Activated B cell treated with CpG ODN at 0.5 μM for 24 hours (primary cell): ENCODE results near the gene GMPR. TPM values are rescaled to one million over a fixed set of nuclear protein-coding genes. Genes with fewer than 3 reads are reported as not detected.

ENCODE experiments used
- ATAC-seq: fragments of 200-7000 bp; cut with Tn5 transposase; one replicate; pipeline ENCODE4 v1.10.0; 2021; ENCODE audit warnings: low read depth, mild to moderate bottlenecking, moderate library complexity
- CTCF ChIA-PET: fragments of 350-600 bp; sonication (Branson Sonifier 250); formaldehyde crosslinking; loops from one replicate; lab custom pipeline; 2021; ENCODE audit warnings: antibody characterized with exemption; lab: Charles Lee
- POLR2A ChIA-PET: fragments of 350-600 bp; sonication (Branson Sonifier 250); formaldehyde crosslinking; loops from one replicate; lab custom pipeline; 2021; ENCODE audit warnings: antibody characterized with exemption; lab: Charles Lee
- DNase-seq: peaks from one replicate; pipeline ENCODE4 v3.0.0; 2022
- H3K27ac Mint-ChIP-seq: one replicate; pipeline ENCODE4 v1.8.0; 2020; ENCODE audit warnings: mixed read lengths
- H3K27me3 Mint-ChIP-seq: one replicate; pipeline ENCODE4 v1.8.0; 2021; ENCODE audit warnings: mixed read lengths
- H3K36me3 Mint-ChIP-seq: one replicate; pipeline ENCODE4 v1.8.0; 2021; ENCODE audit warnings: low read depth, mixed read lengths
- H3K4me1 Mint-ChIP-seq: one replicate; pipeline ENCODE4 v1.8.0; 2021; ENCODE audit warnings: mixed read lengths
- H3K4me3 Mint-ChIP-seq: one replicate; pipeline ENCODE4 v1.8.0; 2020; ENCODE audit warnings: mild to moderate bottlenecking, mixed read lengths
- H3K9me3 Mint-ChIP-seq: one replicate; pipeline ENCODE4 v1.8.0; 2020; ENCODE audit warnings: mixed read lengths
- intact Hi-C: fragments of 100-400 bp; cut with micrococcal nuclease; formaldehyde crosslinking; loops from one replicate; pipeline ENCODE4 v1.15.1; 2024
- total RNA-seq: library from RNA; stranded (reverse); gene quantifications from 2 replicates; pipeline ENCODE4 v1.2.3, GENCODE V29; 2022
- TF ChIP-seq, protein P1 (sequence below): fragments of 200-600 bp; IDR thresholded peaks from one replicate; pipeline ENCODE4 v1.8.0; 2022; ENCODE audit warnings: antibody characterized with exemption, mild to moderate bottlenecking

GMPR gene
- total RNA-seq, 1 donor from 2014 or later = 0.47 TPM

- H3K4me1 Mint-ChIP-seq = no peaks in the 10 kb centered on the region
- H3K9me3 Mint-ChIP-seq = peaks cover 2% of the 10 kb centered on the region
- DNase-seq = no peak
- intact Hi-C loops = no loop called here
- POLR2A ChIA-PET = no interaction called here
- no peak overlapping the region for H3K27ac Mint-ChIP-seq
- H3K27me3 Mint-ChIP-seq = peaks cover 8% of the 10 kb centered on the region
- TF ChIP-seq, protein P1, sequence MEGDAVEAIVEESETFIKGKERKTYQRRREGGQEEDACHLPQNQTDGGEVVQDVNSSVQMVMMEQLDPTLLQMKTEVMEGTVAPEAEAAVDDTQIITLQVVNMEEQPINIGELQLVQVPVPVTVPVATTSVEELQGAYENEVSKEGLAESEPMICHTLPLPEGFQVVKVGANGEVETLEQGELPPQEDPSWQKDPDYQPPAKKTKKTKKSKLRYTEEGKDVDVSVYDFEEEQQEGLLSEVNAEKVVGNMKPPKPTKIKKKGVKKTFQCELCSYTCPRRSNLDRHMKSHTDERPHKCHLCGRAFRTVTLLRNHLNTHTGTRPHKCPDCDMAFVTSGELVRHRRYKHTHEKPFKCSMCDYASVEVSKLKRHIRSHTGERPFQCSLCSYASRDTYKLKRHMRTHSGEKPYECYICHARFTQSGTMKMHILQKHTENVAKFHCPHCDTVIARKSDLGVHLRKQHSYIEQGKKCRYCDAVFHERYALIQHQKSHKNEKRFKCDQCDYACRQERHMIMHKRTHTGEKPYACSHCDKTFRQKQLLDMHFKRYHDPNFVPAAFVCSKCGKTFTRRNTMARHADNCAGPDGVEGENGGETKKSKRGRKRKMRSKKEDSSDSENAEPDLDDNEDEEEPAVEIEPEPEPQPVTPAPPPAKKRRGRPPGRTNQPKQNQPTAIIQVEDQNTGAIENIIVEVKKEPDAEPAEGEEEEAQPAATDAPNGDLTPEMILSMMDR = no peak
- no peak overlapping the region for H3K4me3 Mint-ChIP-seq
- no peaks in the 10 kb centered on the region for H3K36me3 Mint-ChIP-seq
- CTCF ChIA-PET = no interaction called here
- no peak for ATAC-seq
These were observed 14.4 kb downstream of the GMPR start for GRCh38 chr6:16252686-16253299.

GRCh38 chr6:16253399-16254144, 15.2 kb downstream of the GMPR start:
- no peak overlapping the region for H3K27ac Mint-ChIP-seq
- no peak for ATAC-seq
- CTCF ChIA-PET = no interaction called here
- H3K4me1 Mint-ChIP-seq = no peaks in the 10 kb centered on the region
- intact Hi-C loops = no loop called here
- H3K36me3 Mint-ChIP-seq = no peaks in the 10 kb centered on the region
- TF ChIP-seq, protein P1 = no peak
- POLR2A ChIA-PET = no interaction called here
- no peak overlapping the region for H3K4me3 Mint-ChIP-seq
- H3K9me3 Mint-ChIP-seq = peaks cover 2% of the 10 kb centered on the region
- peaks cover 8% of the 10 kb centered on the region for H3K27me3 Mint-ChIP-seq
- no peak for DNase-seq

DNA sequence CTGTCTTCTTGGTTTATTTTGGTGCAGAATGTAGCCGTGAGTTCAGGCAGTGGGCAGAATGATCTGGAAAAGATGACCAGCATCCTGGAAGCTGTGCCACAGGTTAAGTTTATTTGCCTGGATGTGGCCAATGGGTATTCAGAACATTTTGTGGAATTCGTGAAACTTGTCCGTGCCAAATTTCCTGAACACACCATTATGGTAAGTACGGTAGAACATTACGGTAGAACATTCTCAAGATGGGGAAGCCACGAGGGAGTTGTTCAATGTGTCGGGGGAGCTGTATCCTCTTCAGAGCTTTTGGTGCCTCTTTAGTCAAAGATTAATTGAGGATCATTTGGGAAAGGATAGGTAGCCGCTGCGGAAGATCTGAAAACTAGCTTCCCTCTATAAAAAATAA, 16.1 kb downstream of the GMPR start:
- H3K4me1 Mint-ChIP-seq = no peaks in the 10 kb centered on the region
- peaks cover 2% of the 10 kb centered on the region for H3K9me3 Mint-ChIP-seq
- no peaks in the 10 kb centered on the region for H3K36me3 Mint-ChIP-seq

GRCh38 chr6:16256781-16257180, 18.4 kb downstream of the GMPR start:
- ChIA-PET CTCF (no interaction called here), POLR2A (no interaction called here)
- TF ChIP-seq, protein P1 = no peak
- no peak for DNase-seq
- H3K4me3 Mint-ChIP-seq = no peak overlapping the region
- ATAC-seq = no peak
- H3K27me3 Mint-ChIP-seq = peaks cover 8% of the 10 kb centered on the region
- intact Hi-C loops = no loop called here
- H3K9me3 Mint-ChIP-seq = peaks cover 2% of the 10 kb centered on the region
- no peak overlapping the region for H3K27ac Mint-ChIP-seq
- no peaks in the 10 kb centered on the region for H3K36me3 Mint-ChIP-seq
- no peaks in the 10 kb centered on the region for H3K4me1 Mint-ChIP-seq

More for the DNA sequence above, 16.1 kb downstream of the GMPR start:
- ChIA-PET POLR2A (no interaction called here), CTCF (no interaction called here)
- intact Hi-C loops = no loop called here
- TF ChIP-seq, protein P1 = no peak
- Mint-ChIP-seq H3K27me3 (peaks cover 8% of the 10 kb centered on the region), H3K27ac (no peak overlapping the region), H3K4me3 (no peak overlapping the region)
- ATAC-seq = no peak
- no peak for DNase-seq

GRCh38 chr6:16257999-16258708, 19.8 kb downstream of the GMPR start:
- no peak overlapping the region for H3K27ac Mint-ChIP-seq
- intact Hi-C loops = no loop called here
- ATAC-seq (no peak), DNase-seq (no peak)
- H3K4me3 Mint-ChIP-seq = no peak overlapping the region
- ChIA-PET POLR2A (no interaction called here), CTCF (no interaction called here)
- peaks cover 8% of the 10 kb centered on the region for H3K27me3 Mint-ChIP-seq
- TF ChIP-seq, protein P1 = no peak
- no peaks in the 10 kb centered on the region for H3K4me1 Mint-ChIP-seq
- H3K9me3 Mint-ChIP-seq = peaks cover 2% of the 10 kb centered on the region
- H3K36me3 Mint-ChIP-seq = no peaks in the 10 kb centered on the region
